SKM-1 treated with dmso at 0.1 percent for 144 hours (cell line): ENCODE measurements around the gene CFAP58.

Experiments used
- DNase-seq: peaks from one replicate; lab custom pipeline; 2025; ENCODE audit not compliant: unreplicated experiment; lab: John Stamatoyannopoulos, UW

The CFAP58 gene

DNA sequence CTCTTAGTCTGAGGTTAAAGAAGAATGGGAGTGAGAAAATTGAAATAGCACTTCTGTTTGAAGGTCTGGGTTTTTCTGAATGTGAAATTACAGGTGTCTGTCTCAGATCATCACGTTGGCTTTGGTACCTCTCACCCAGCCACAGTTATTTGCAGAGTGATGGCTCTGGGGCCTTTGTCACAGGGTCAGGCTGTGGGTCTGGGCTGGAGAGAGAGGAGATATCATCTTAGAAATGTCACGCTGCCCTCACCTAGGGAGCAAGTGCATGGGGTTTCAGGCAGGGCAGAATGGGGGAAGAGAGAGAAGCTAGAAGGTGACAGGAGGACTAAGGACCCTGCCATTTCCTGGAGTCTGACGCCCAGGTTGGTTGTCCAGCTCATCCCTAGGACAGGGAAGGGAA is 127.2 kb downstream of the CFAP58 start:
- no peak for DNase-seq

GRCh38 chr10:104483582-104483981 is 129.9 kb downstream of the CFAP58 start:
- no peak for DNase-seq

GRCh38 chr10:104485632-104486031 is 132.0 kb downstream of the CFAP58 start:
- no peak for DNase-seq

DNA sequence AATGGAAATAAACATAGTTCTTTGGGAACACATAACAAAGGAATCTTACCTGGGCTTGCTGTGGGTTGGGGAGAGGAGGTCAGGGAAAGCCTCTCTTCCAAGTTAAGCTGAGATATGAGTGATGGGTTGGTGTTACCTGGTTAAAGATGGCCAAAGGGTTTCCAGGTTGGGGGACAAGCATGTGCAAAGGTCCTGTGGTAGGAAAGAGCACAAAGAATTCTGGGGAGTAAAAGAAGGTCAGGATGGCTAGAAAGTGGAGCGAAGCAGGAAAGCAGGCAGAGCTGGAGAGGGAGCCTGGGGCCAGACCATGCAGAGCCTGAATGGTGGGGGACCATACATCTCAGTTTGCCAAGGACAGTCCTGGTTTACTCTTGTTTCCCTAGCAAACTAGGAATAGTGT is 133.2 kb downstream of the CFAP58 start:
- DNase-seq, result no peak

GRCh38 chr10:104487794-104488438 is 134.3 kb downstream of the CFAP58 start:
- DNase-seq, result no peak

DNA sequence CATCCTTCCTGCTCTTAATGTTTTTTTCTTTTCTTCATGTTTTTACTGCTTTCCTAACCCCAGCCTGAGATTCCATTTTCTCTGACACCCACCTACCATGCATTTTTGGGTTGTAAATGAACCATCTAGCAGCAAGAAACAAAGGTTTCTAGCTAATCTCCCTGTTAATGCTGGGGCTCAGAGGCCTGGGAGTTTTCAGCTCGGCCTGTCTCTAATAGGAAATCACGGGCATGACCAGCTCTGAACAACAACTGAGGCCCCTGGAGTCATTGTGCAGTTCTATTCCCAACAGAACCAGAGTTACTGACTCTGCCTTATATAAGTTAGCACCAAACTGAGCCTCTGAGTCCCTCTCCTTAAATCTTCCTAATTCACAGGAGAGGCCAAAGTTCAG is 134.8 kb downstream of the CFAP58 start:
- DNase-seq, result no peak

DNA sequence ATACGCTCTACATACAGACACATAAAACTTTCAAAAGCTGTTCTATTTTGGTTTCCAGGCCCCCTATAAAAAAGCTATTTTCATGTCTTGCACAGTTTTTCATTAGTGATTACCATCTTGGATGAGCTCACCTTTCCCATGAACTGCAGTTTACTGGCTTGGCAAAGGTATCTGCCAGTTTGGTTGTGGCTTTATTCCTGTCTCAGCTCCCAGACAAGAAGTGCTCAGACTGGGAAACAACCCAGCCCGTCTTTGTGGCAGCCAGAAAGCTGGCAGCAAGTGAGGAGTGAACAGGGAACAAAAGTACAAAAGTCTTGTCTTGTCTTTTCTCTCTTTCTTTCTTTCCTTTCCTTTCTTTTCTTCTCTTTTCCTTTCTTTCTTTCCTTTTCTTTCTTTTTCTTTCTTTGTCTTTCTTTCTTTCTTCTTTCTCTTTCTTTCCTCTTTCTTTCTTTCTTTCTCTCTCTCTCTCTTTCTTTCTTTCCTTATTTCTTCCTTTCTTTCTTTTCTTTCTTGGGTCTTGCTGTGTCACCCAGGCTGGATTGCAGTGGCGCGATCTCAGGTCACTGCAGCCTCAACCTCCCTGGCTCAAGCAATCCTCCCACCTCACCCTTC is 138.8 kb downstream of the CFAP58 start:
- DNase-seq, result no peak

GRCh38 chr10:104498347-104499081 is 144.9 kb downstream of the CFAP58 start:
- DNase-seq, result no peak

DNA sequence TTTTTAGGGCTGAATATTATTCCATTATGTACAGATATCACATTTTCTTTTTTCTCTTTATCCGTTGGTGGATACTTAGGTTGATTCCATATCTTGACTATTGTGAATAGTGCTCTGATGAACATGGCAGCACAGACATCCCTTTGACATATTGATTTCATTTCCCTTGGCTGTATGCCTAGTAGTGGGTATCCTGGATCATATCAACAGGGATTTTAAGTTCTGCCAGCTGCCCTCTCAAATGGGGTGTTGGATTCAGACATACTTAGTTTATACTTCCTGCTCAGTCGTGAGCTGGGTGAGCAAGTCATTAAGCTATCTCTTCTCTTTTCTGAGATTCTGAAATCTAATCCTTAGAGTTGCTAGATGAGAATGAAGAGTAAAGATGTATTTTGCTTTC is 147.8 kb downstream of the CFAP58 start:
- DNase-seq, result no peak

- no peak for DNase-seq
These were observed 148.4 kb downstream of the CFAP58 start for GRCh38 chr10:104501864-104502579.

GRCh38 chr10:104502907-104503306 is 149.3 kb downstream of the CFAP58 start:
- DNase-seq, result no peak
